ENCODE results near the gene RNPS1. TPM values are rescaled to one million over a fixed set of nuclear protein-coding genes. Genes with fewer than 3 reads are reported as not detected.

RNPS1 gene
- polyA plus RNA-seq, 2 donors, result 41.4 to 100.0 TPM

GRCh38 chr16:2223942-2224486 is 43.9 kb downstream of the RNPS1 start:
- Histone ChIP-seq H3K9me3 (ENCODE audit: control insufficient read depth in 2 of 2, insufficient read depth in 1 of 2, low read depth in 1 of 2, low read length in 1 of 2) (no peaks in the 10 kb centered on the region), H3K36me3 (ENCODE audit: control insufficient read depth in 2 of 2, insufficient read depth in 2 of 2, low read length in 1 of 2) (peaks cover 6 to 15% of the 10 kb centered on the region in 2 donors), H3K4me1 (ENCODE audit: control insufficient read depth in 2 of 2, insufficient read depth in 2 of 2, low read length in 1 of 2) (peaks cover 0 to 10% of the 10 kb centered on the region in 2 donors), H3K27ac (ENCODE audit: low read depth in 2 of 2, low read length in 1 of 2) (peak overlapping the region; percentile 92), H3K4me3 (ENCODE audit: low read depth in 1 of 2, low read length in 2 of 2) (peak overlapping the region; percentile 91 to 94), H3K27me3 (ENCODE audit: control insufficient read depth in 1 of 2, insufficient read depth in 2 of 2, low read length in 2 of 2) (no peaks in the 10 kb centered on the region)
- WGBS, 2 donors, result 2 to 4% methylated on average over 21 to 22 of the region's 22 CpGs

DNA sequence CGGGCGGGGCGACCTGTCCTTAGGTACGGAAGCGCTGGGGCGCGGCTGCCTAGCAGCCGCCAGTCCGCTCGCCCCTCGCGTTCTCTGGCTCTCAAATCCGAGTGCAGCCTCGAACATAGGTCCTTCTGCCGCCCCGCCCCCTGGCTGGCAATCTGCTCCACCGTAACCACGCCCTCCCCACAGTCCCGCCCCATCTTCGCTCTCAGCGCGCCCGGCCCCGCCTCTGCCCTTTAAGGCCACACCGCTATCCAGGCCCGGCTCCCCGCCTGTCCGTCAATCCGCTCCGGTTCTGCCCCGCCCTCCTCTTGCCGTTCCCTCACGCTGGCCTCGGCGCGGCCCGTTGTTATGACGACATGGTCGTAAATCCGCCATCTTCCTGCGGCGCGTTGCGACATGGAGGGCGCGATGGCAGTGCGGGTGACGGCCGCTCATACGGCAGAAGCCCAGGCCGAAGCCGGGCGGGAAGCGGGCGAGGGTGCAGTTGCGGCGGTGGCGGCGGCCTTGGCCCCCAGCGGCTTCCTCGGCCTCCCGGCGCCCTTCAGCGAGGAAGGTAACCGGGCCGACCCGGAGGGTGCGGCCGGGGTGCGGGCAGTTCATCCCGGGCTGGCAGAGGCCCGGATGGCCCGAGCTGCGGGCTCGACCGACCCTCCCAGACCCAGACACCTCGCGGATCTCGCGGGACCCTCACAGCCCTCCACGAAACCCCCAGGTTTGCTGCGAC is 44.5 kb downstream of the RNPS1 start, which contains the start of gene E4F1:
Gene E4F1, plus strand, starts transcription at position 371 of the 721 bp plus-strand sequence. Its CDS starts 23 bp downstream, at position 394.
- Histone ChIP-seq H3K4me1 (ENCODE audit: control insufficient read depth in 2 of 2, insufficient read depth in 2 of 2, low read length in 1 of 2) (peaks cover 0 to 10% of the 10 kb centered on the region in 2 donors), H3K36me3 (ENCODE audit: control insufficient read depth in 2 of 2, insufficient read depth in 2 of 2, low read length in 1 of 2) (peaks cover under 1 to 8% of the 10 kb centered on the region in 2 donors), H3K27me3 (ENCODE audit: control insufficient read depth in 1 of 2, insufficient read depth in 2 of 2, low read length in 2 of 2) (no peaks in the 10 kb centered on the region), H3K9me3 (ENCODE audit: control insufficient read depth in 2 of 2, insufficient read depth in 1 of 2, low read depth in 1 of 2, low read length in 1 of 2) (no peaks in the 10 kb centered on the region), H3K27ac (ENCODE audit: low read depth in 2 of 2, low read length in 1 of 2) (peak within 1 kb of the TSS; percentile 92), H3K4me3 (ENCODE audit: low read depth in 1 of 2, low read length in 2 of 2) (peak within 1 kb of the TSS; percentile 91 to 94)
- 0% methylated on average over 62 to 82 of the region's 82 CpGs for WGBS, 2 donors

DNA sequence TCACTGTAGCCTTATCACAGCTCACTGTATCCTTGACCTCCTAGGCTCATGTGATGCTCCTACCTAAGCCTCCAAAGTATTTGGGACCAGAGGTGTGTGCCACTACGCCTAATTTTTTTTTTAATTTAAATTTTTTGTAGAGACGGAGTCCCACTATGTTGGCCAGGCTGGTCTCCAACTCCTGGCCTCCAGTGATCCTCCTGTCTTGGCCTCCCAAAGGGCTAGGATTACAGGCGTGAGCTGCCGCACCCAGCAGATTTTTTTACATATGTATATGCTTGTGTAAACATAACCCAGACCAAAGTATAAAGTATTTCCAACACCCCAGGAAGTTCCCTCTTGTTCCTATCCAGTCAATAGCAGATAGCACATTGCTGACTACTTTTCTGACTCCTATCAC is 51.6 kb downstream of the RNPS1 start:
- H3K4me1 ChIP-seq (ENCODE audit: control insufficient read depth in 2 of 2, insufficient read depth in 2 of 2, low read length in 1 of 2), result peaks cover 0 to 18% of the 10 kb centered on the region in 2 donors
- H3K9me3 ChIP-seq (ENCODE audit: control insufficient read depth in 2 of 2, insufficient read depth in 1 of 2, low read depth in 1 of 2, low read length in 1 of 2), result no peaks in the 10 kb centered on the region
- no peak overlapping the region for H3K4me3 ChIP-seq (ENCODE audit: low read depth in 1 of 2, low read length in 2 of 2)
- no peak overlapping the region for H3K27ac ChIP-seq (ENCODE audit: low read depth in 2 of 2, low read length in 1 of 2)
- peaks cover 0 to 3% of the 10 kb centered on the region in 2 donors for H3K36me3 ChIP-seq (ENCODE audit: control insufficient read depth in 2 of 2, insufficient read depth in 2 of 2, low read length in 1 of 2)
- H3K27me3 ChIP-seq (ENCODE audit: control insufficient read depth in 1 of 2, insufficient read depth in 2 of 2, low read length in 2 of 2), result no peaks in the 10 kb centered on the region
- WGBS, 2 donors, result 89 to 97% methylated on average over 4 of the region's 4 CpGs

- WGBS, 2 donors, result 0% methylated on average over 2 to 48 of the region's 48 CpGs
- H3K27ac ChIP-seq (ENCODE audit: low read depth in 2 of 2, low read length in 1 of 2), result peak within 1 kb of the TSS; percentile 95
- peaks cover 0 to 18% of the 10 kb centered on the region in 2 donors for H3K4me1 ChIP-seq (ENCODE audit: control insufficient read depth in 2 of 2, insufficient read depth in 2 of 2, low read length in 1 of 2)
- H3K27me3 ChIP-seq (ENCODE audit: control insufficient read depth in 1 of 2, insufficient read depth in 2 of 2, low read length in 2 of 2), result no peaks in the 10 kb centered on the region
- H3K36me3 ChIP-seq (ENCODE audit: control insufficient read depth in 2 of 2, insufficient read depth in 2 of 2, low read length in 1 of 2), result peaks cover 0 to 8% of the 10 kb centered on the region in 2 donors
- H3K9me3 ChIP-seq (ENCODE audit: control insufficient read depth in 2 of 2, insufficient read depth in 1 of 2, low read depth in 1 of 2, low read length in 1 of 2), result no peaks in the 10 kb centered on the region
- peak within 1 kb of the TSS; percentile 63 to 89 for H3K4me3 ChIP-seq (ENCODE audit: low read depth in 1 of 2, low read length in 2 of 2)
These were observed 53.3 kb downstream of the RNPS1 start, which contains the start of gene PGP for GRCh38 chr16:2214719-2214968. TSS of gene PGP (minus strand) at chr16:2214840. CDS start at chr16:2214777, 63 bp downstream.

GRCh38 chr16:2213817-2214718 is 53.9 kb downstream of the RNPS1 start:
- Histone ChIP-seq H3K9me3 (ENCODE audit: control insufficient read depth in 2 of 2, insufficient read depth in 1 of 2, low read depth in 1 of 2, low read length in 1 of 2) (no peaks in the 10 kb centered on the region), H3K27ac (ENCODE audit: low read depth in 2 of 2, low read length in 1 of 2) (peak overlapping the region; percentile 80 to 86), H3K4me3 (ENCODE audit: low read depth in 1 of 2, low read length in 2 of 2) (peak overlapping the region; percentile 63 to 89), H3K36me3 (ENCODE audit: control insufficient read depth in 2 of 2, insufficient read depth in 2 of 2, low read length in 1 of 2) (peaks cover 0 to 13% of the 10 kb centered on the region in 2 donors), H3K27me3 (ENCODE audit: control insufficient read depth in 1 of 2, insufficient read depth in 2 of 2, low read length in 2 of 2) (no peaks in the 10 kb centered on the region), H3K4me1 (ENCODE audit: control insufficient read depth in 2 of 2, insufficient read depth in 2 of 2, low read length in 1 of 2) (peaks cover 0 to 18% of the 10 kb centered on the region in 2 donors)
- WGBS, 2 donors, result 1% methylated on average over 60 to 98 of the region's 98 CpGs

GRCh38 chr16:2212362-2213324 is 55.3 kb downstream of the RNPS1 start:
- Histone ChIP-seq H3K27ac (ENCODE audit: low read depth in 2 of 2, low read length in 1 of 2) (peak overlapping the region in 1 of 2 donors; percentile 47), H3K36me3 (ENCODE audit: control insufficient read depth in 2 of 2, insufficient read depth in 2 of 2, low read length in 1 of 2) (peaks cover 0 to 20% of the 10 kb centered on the region in 2 donors), H3K9me3 (ENCODE audit: control insufficient read depth in 2 of 2, insufficient read depth in 1 of 2, low read depth in 1 of 2, low read length in 1 of 2) (no peaks in the 10 kb centered on the region), H3K4me3 (ENCODE audit: low read depth in 1 of 2, low read length in 2 of 2) (peak overlapping the region in 1 of 2 donors; percentile 63), H3K27me3 (ENCODE audit: control insufficient read depth in 1 of 2, insufficient read depth in 2 of 2, low read length in 2 of 2) (no peaks in the 10 kb centered on the region), H3K4me1 (ENCODE audit: control insufficient read depth in 2 of 2, insufficient read depth in 2 of 2, low read length in 1 of 2) (peaks cover 0 to 18% of the 10 kb centered on the region in 2 donors)
- WGBS, 2 donors, result 46 to 50% methylated on average over 19 of the region's 19 CpGs

DNA sequence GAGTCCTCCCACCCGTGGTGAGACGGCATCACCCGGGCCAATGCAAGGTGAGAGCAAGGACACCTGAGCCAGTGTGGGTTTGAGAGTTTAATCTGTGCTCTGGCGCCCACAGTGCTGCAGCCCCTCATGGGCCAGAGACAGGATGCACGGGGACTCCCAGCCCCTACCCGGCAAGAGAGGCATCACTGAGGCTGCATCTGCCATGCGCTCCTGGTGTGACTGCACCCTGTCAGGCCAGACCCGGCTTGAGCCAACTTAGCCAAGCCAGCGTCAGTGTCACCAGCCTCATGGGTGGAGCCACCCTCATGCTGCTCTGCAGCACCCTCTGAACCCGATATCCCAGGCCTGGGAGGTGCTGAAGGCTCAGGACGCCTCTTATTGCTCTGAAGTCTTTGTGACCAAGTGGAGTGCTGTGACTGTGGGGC is 56.0 kb downstream of the RNPS1 start:
- Histone ChIP-seq H3K27ac (ENCODE audit: low read depth in 2 of 2, low read length in 1 of 2) (peak overlapping the region in 1 of 2 donors; percentile 47), H3K4me3 (ENCODE audit: low read depth in 1 of 2, low read length in 2 of 2) (no peak overlapping the region), H3K27me3 (ENCODE audit: control insufficient read depth in 1 of 2, insufficient read depth in 2 of 2, low read length in 2 of 2) (no peaks in the 10 kb centered on the region), H3K36me3 (ENCODE audit: control insufficient read depth in 2 of 2, insufficient read depth in 2 of 2, low read length in 1 of 2) (peaks cover 0 to 24% of the 10 kb centered on the region in 2 donors), H3K9me3 (ENCODE audit: control insufficient read depth in 2 of 2, insufficient read depth in 1 of 2, low read depth in 1 of 2, low read length in 1 of 2) (no peaks in the 10 kb centered on the region), H3K4me1 (ENCODE audit: control insufficient read depth in 2 of 2, insufficient read depth in 2 of 2, low read length in 1 of 2) (peaks cover 0 to 18% of the 10 kb centered on the region in 2 donors)
- 67% methylated on average over 11 of the region's 11 CpGs for WGBS, 2 donors

DNA sequence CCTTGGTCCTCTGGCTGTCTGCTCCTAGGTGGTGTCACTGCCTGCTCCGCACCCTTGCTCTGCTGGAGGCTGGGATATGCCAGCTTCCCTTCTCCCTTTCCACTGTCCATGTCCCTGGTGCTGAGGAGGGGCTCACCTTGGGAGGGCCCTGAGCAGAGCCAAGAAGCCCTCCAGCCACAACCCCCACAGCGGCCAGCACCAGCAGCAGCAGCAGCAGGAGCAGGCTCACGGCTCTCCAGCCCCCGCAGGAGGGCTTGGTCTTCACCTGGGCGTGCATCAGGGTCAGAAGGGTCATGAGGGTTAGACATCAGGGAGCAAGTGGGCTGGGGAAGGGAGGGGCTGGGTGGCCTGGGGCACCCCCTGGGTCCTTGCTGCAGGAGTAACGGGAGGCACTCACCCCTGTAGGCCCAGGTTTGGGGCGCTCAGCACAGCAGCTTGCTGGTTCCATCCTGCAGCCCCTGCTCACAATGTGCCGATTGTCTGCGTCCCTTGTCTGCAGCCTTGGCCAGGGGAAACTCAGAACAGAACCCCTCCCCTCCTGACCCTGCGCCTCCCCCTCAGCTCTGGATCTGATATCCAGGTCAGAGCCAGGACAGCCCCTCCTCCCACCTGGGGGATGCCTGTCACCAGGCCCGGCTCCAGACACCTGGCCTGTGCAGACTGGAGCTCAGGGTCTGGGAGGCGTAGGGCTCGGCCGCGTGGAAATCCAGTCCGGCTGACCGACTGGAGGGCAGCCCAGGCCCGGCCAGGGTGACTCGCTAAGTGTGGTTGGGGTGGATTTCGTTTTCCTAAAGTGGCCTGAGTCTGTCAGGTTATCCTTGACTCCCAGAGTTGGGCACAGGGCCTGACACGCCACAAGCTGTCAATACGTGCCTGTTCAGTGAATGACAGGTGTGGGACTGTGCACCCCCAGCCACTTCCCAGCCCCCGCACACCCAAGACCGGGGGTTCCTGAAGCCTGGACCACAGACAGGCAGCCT is 57.2 kb downstream of the RNPS1 start, which contains the start of gene BRICD5:
Gene BRICD5, minus strand, starts transcription at position 478 of the 980 bp plus-strand sequence. Its CDS starts 30 bp downstream, at position 448.
- Histone ChIP-seq H3K27ac (ENCODE audit: low read depth in 2 of 2, low read length in 1 of 2) (no peak within 1 kb of the TSS), H3K36me3 (ENCODE audit: control insufficient read depth in 2 of 2, insufficient read depth in 2 of 2, low read length in 1 of 2) (peaks cover 0 to 27% of the 10 kb centered on the region in 2 donors), H3K4me1 (ENCODE audit: control insufficient read depth in 2 of 2, insufficient read depth in 2 of 2, low read length in 1 of 2) (peaks cover 7 to 27% of the 10 kb centered on the region in 2 donors)

More for the DNA sequence above, 57.2 kb downstream of the RNPS1 start, which contains the start of gene BRICD5:
- no peak within 1 kb of the TSS for H3K4me3 ChIP-seq (ENCODE audit: low read depth in 1 of 2, low read length in 2 of 2)
- H3K9me3 ChIP-seq (ENCODE audit: control insufficient read depth in 2 of 2, insufficient read depth in 1 of 2, low read depth in 1 of 2, low read length in 1 of 2), result no peaks in the 10 kb centered on the region
- no peaks in the 10 kb centered on the region for H3K27me3 ChIP-seq (ENCODE audit: control insufficient read depth in 1 of 2, insufficient read depth in 2 of 2, low read length in 2 of 2)
- WGBS, 2 donors, result 76 to 78% methylated on average over 22 to 24 of the region's 24 CpGs

All from esophagus (tissue), 2 donors.